Thoracic aorta (tissue), 2 donors: ENCODE results near the gene PRX. TPM values are rescaled to one million over a fixed set of nuclear protein-coding genes. Genes with fewer than 3 reads are reported as not detected.

Experiments used
- ATAC-seq: fragments of 150-250 bp; one replicate; pipeline ENCODE4 v1.8.0; 2017; ENCODE audit warnings: low read depth; ENCODE audit not compliant: insufficient number of reproducible peaks, low FRiP score
- DNase-seq: peaks from one replicate; pipeline ENCODE4 v3.0.0-alpha.2; 2020; ENCODE audit warnings: low spot score
- H3K27ac ChIP-seq, 2 donors: fragments of 200-600 bp; sonication (generic); 1 replicate in 1 of 2; 2 replicates in 1 of 2; pipeline ENCODE4 v1.5.1; 2016; ENCODE audit warnings: mild to moderate bottlenecking in 2 of 2, moderate library complexity in 2 of 2
- H3K27me3 ChIP-seq: fragments of 200-600 bp; sonication (generic); replicated peaks from 2 replicates; pipeline ENCODE4 v1.6.0; 2016; ENCODE audit warnings: mild to moderate bottlenecking; ENCODE audit not compliant: insufficient read depth
- H3K36me3 ChIP-seq: fragments of 200-600 bp; sonication (generic); one replicate; pipeline ENCODE4 v1.5.1; 2016
- H3K4me1 ChIP-seq, 2 donors: fragments of 200-600 bp; sonication (generic); 1 replicate in 1 of 2; 2 replicates in 1 of 2; pipeline versions ENCODE4 v1.5.1 to v1.6.0; 2016; ENCODE audit warnings: low read depth in 2 of 2, mild to moderate bottlenecking in 1 of 2; ENCODE audit not compliant: control insufficient read depth in 1 of 2
- H3K4me3 ChIP-seq: fragments of 200-600 bp; sonication (generic); 2 replicates; pipeline ENCODE4 v1.5.1; 2016; ENCODE audit warnings: mild to moderate bottlenecking
- H3K9me3 ChIP-seq: fragments of 200-600 bp; sonication (generic); 2 replicates; pipeline ENCODE4 v1.5.1; 2016
- total RNA-seq, 2 donors: library from RNA; depleted of rRNA; stranded (reverse); fragments of >200 nt; gene quantifications; one replicate each; pipeline versions ENCODE4 v1.1.0 to v1.2.3, GENCODE V29; 2016
- TF ChIP-seq, protein P1 (sequence below): fragments of 200-600 bp; sonication (generic); IDR thresholded peaks from one replicate; pipeline ENCODE4 v1.5.1; 2019; ENCODE audit warnings: antibody characterized with exemption

PRX gene
- total RNA-seq, 2 donors from 2014 or later: 3.7 to 7.3 TPM

DNA sequence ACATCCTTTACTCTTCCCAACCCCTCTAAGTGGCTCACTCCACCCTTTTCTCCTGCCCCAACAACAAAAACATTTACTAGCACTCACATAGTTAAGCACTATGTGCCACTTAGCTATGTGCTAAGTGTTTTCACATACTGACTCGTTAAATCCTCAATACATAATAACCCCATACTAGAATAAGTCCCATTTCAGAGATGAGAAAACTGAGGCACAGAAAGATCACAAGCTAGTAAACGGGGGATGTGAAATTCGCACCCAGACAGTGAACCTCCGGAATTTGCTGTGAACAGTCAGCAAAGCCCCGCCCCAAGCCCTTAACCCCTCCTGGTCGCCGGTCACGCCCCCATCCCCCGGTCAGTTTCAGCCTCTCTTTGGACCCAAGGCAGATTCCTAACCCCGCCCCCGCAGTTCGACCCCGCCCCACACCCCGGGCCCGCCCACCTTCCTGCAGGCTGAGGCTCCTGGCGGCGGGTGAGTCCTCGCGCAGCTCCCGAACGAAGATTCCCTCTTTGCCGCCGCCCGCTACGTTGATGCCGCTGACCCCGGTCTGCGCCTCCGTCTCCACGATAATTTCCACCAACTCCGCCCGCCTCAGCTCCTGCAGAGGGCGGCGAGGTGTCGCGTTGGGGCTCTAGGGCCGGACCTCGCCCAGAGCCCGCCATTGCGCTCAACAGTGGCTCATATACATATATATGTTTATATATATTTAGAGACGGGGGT is 9.8 kb downstream of the PRX start:
- no peaks in the 10 kb centered on the region for H3K9me3 ChIP-seq
- TF ChIP-seq, protein P1, sequence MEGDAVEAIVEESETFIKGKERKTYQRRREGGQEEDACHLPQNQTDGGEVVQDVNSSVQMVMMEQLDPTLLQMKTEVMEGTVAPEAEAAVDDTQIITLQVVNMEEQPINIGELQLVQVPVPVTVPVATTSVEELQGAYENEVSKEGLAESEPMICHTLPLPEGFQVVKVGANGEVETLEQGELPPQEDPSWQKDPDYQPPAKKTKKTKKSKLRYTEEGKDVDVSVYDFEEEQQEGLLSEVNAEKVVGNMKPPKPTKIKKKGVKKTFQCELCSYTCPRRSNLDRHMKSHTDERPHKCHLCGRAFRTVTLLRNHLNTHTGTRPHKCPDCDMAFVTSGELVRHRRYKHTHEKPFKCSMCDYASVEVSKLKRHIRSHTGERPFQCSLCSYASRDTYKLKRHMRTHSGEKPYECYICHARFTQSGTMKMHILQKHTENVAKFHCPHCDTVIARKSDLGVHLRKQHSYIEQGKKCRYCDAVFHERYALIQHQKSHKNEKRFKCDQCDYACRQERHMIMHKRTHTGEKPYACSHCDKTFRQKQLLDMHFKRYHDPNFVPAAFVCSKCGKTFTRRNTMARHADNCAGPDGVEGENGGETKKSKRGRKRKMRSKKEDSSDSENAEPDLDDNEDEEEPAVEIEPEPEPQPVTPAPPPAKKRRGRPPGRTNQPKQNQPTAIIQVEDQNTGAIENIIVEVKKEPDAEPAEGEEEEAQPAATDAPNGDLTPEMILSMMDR: no peak
- DNase-seq: peak; percentile 79
- H3K4me1 ChIP-seq: peaks cover 5 to 14% of the 10 kb centered on the region in 2 donors
- no peaks in the 10 kb centered on the region for H3K36me3 ChIP-seq
- no peaks in the 10 kb centered on the region for H3K27me3 ChIP-seq
- peak; percentile 73 for ATAC-seq
- peak overlapping the region; percentile 77 to 86 for H3K27ac ChIP-seq
- H3K4me3 ChIP-seq: peak overlapping the region; percentile 83

GRCh38 chr19:40400559-40400958 is 12.6 kb downstream of the PRX start:
- H3K4me1 ChIP-seq: peaks cover 5 to 14% of the 10 kb centered on the region in 2 donors
- TF ChIP-seq, protein P1: no peak
- ATAC-seq: no peak

GRCh38 chr19:40398417-40399131 is 14.6 kb downstream of the PRX start:
- H3K27me3 ChIP-seq: no peaks in the 10 kb centered on the region
- H3K4me3 ChIP-seq: no peak overlapping the region
- ATAC-seq (no peak), DNase-seq (no peak)
- H3K27ac ChIP-seq: no peak overlapping the region
- H3K9me3 ChIP-seq: no peaks in the 10 kb centered on the region
- TF ChIP-seq, protein P1: no peak
- no peaks in the 10 kb centered on the region for H3K36me3 ChIP-seq
- peaks cover 5 to 7% of the 10 kb centered on the region in 2 donors for H3K4me1 ChIP-seq

More at GRCh38 chr19:40400559-40400958, 12.6 kb downstream of the PRX start:
- H3K4me3 ChIP-seq: no peak overlapping the region
- no peaks in the 10 kb centered on the region for H3K27me3 ChIP-seq
- no peak for DNase-seq
- no peaks in the 10 kb centered on the region for H3K9me3 ChIP-seq
- H3K27ac ChIP-seq: no peak overlapping the region
- H3K36me3 ChIP-seq: no peaks in the 10 kb centered on the region

- no peak for ATAC-seq
- no peaks in the 10 kb centered on the region for H3K27me3 ChIP-seq
- TF ChIP-seq, protein P1: no peak
These were observed 15.6 kb downstream of the PRX start for GRCh38 chr19:40397568-40397906.

GRCh38 chr19:40396886-40397567 is 16.2 kb downstream of the PRX start:
- Histone ChIP-seq H3K27me3 (no peaks in the 10 kb centered on the region), H3K36me3 (no peaks in the 10 kb centered on the region), H3K27ac (no peak overlapping the region), H3K4me3 (no peak overlapping the region), H3K4me1 (no peaks in the 10 kb centered on the region), H3K9me3 (no peaks in the 10 kb centered on the region)
- TF ChIP-seq, protein P1: no peak
- no peak for ATAC-seq
- no peak for DNase-seq

More at GRCh38 chr19:40397568-40397906, 15.6 kb downstream of the PRX start:
- Histone ChIP-seq H3K36me3 (no peaks in the 10 kb centered on the region), H3K4me1 (no peaks in the 10 kb centered on the region), H3K9me3 (no peaks in the 10 kb centered on the region), H3K4me3 (no peak overlapping the region), H3K27ac (no peak overlapping the region)
- no peak for DNase-seq
